Muscle of leg (tissue), 11 donors: ENCODE data around the gene PRM3. TPM values are rescaled to one million over a fixed set of nuclear protein-coding genes. Genes with fewer than 3 reads are reported as not detected.
A peak's percentile ranks its signal among the peaks of the same experiment; 100 is the strongest.

Experiments
- DNase-seq: peaks from one replicate; pipeline ENCODE4 v3.0.0; 2013
- H3K27ac ChIP-seq: one replicate; pipeline ENCODE4 v1.5.1; 2013; ENCODE audit warnings: mild to moderate bottlenecking, low read length, control low read depth
- H3K27me3 ChIP-seq: one replicate; pipeline ENCODE4 v1.6.1; 2013; ENCODE audit warnings: low read length; ENCODE audit not compliant: control insufficient read depth, insufficient read depth
- H3K36me3 ChIP-seq: one replicate; pipeline ENCODE4 v1.6.1; 2013; ENCODE audit warnings: low read length; ENCODE audit not compliant: control insufficient read depth, insufficient read depth
- H3K4me1 ChIP-seq: one replicate; pipeline ENCODE4 v1.6.1; 2013; ENCODE audit warnings: low read length; ENCODE audit not compliant: control insufficient read depth, insufficient read depth
- H3K4me3 ChIP-seq: one replicate; pipeline ENCODE4 v1.5.1; 2013; ENCODE audit warnings: low read length, control low read depth
- H3K9me3 ChIP-seq: replicated peaks from 2 replicates; pipeline ENCODE4 v1.6.1; 2013; ENCODE audit warnings: low read depth, low read length; ENCODE audit not compliant: control insufficient read depth
- WGBS: methylation state at CpG from one replicate; pipeline ENCODE4 v1.1.5; 2013; ENCODE audit warnings: missing lambda C conversion rate; ENCODE audit not compliant: insufficient coverage; 5-methylcytosine and 5-hydroxymethylcytosine counted together
- polyA plus RNA-seq, 8 donors: library from polyadenylated mRNA; unstranded; fragments of 120-200 nt; gene quantifications; one replicate each; pipeline versions ENCODE4 v1.2.1 to v1.2.3, GENCODE V29; 2013; ENCODE audit warnings: inconsistent platforms in 1 of 8, low replicate concordance in 1 of 8; ENCODE audit not compliant: insufficient read length in 8 of 8, insufficient read depth in 1 of 8
- total RNA-seq: library from RNA; stranded (reverse); fragments of 120-200 nt; gene quantifications from one replicate; pipeline ENCODE4 v1.2.4, GENCODE V29; 2013

Gene PRM3
- total and polyA plus RNA-seq, 9 donors: not detected

GRCh38 chr16:11313493-11314308 is 40.3 kb upstream of the PRM3 start:
- Histone ChIP-seq H3K4me1 (peaks cover 15% of the 10 kb centered on the region), H3K9me3 (no peaks in the 10 kb centered on the region), H3K4me3 (no peak overlapping the region), H3K27me3 (no peaks in the 10 kb centered on the region), H3K36me3 (no peaks in the 10 kb centered on the region), H3K27ac (no peak overlapping the region)
- no peak for DNase-seq
- 100% methylated on average over 2 of the region's 9 CpGs for WGBS

DNA sequence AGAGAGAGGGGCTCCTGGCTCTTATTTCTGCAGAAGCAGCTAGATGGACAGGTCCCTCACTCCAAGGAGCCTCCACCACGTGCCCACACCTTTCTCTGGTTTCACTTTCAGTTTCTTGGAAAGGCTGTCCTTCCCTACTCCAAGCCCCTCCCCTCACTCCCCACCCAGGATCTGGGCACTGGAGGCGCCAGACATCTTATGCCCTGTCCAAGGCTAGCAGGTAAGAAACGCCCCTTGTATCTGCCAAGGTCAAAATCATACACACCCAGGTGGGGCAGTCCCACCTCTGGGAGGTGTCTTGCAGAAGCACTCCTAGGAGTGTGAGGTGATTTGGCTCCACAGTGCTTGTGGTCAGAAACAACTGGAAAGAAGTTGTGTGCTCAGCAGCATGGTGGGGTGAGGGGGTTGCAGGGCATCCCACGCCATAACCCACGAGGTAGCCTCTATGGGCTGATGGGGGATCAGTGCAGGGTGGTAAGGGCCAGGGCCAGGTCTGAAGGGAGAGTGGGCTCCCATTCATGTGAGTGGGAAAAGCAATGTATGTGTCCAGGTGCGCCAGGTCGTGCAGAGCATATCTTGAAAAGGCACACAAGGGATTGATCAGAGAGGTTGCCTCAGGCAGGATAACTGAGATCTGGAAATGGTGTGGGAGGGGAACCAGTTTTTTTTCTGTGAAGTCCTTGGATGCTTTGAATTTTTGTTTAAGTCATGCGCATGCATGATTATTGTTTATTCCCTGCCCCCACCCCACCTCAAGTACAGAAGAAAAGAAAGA is 39.5 kb upstream of the PRM3 start:
- Histone ChIP-seq H3K4me1 (peaks cover 15% of the 10 kb centered on the region), H3K36me3 (no peaks in the 10 kb centered on the region), H3K27me3 (no peaks in the 10 kb centered on the region), H3K27ac (no peak overlapping the region), H3K9me3 (no peaks in the 10 kb centered on the region), H3K4me3 (no peak overlapping the region)
- DNase-seq: no peak
- 57% methylated on average over 6 of the region's 8 CpGs for WGBS

DNA sequence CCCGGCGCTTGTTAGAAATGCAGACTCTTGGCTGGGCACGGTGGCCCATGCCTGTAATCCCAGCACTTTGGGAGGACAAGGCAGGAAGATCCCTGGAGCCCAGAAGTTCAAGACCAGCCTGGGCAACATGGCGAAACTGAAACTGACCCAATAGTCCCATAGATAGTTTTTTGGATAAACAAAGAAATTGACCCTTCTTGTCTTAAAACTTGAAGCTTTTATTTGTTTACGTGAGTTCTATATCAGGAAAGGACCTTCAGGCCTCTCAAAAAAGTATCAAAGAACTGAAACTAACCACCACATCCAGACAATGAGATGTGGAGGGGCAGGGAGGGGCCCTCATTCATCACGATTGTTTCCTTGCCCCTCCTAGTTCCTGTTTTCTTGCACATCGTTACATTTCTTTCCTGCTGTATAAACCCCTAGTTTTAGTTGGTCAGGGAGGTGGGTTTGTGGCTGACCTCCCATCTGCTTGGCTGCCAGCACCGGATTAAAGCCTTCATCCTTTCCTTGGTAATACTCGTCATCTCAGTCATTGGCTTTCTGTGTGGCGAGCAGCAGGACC is 37.6 kb upstream of the PRM3 start:
- H3K36me3 ChIP-seq: no peaks in the 10 kb centered on the region
- H3K4me1 ChIP-seq: peaks cover 10% of the 10 kb centered on the region
- no peaks in the 10 kb centered on the region for H3K27me3 ChIP-seq
- no peak for DNase-seq
- WGBS: 88% methylated on average over 3 of the region's 10 CpGs
- no peak overlapping the region for H3K4me3 ChIP-seq
- peak overlapping the region; percentile 47 for H3K27ac ChIP-seq
- H3K9me3 ChIP-seq: no peaks in the 10 kb centered on the region

- 100% methylated on average over 1 of the region's 3 CpGs for WGBS
- DNase-seq: no peak
- Histone ChIP-seq H3K27ac (peak overlapping the region; percentile 47), H3K4me1 (peaks cover 6% of the 10 kb centered on the region), H3K4me3 (no peak overlapping the region), H3K9me3 (no peaks in the 10 kb centered on the region), H3K36me3 (no peaks in the 10 kb centered on the region), H3K27me3 (no peaks in the 10 kb centered on the region)
Measured at GRCh38 chr16:11310634-11310977, 37.2 kb upstream of the PRM3 start.

- Histone ChIP-seq H3K9me3 (no peaks in the 10 kb centered on the region), H3K27ac (no peak overlapping the region), H3K4me3 (no peak overlapping the region), H3K36me3 (no peaks in the 10 kb centered on the region), H3K4me1 (peaks cover under 1% of the 10 kb centered on the region), H3K27me3 (no peaks in the 10 kb centered on the region)
- DNase-seq: no peak
- WGBS: 81% methylated on average over 7 of the region's 9 CpGs
Measured at GRCh38 chr16:11309895-11310633, 36.6 kb upstream of the PRM3 start.

DNA sequence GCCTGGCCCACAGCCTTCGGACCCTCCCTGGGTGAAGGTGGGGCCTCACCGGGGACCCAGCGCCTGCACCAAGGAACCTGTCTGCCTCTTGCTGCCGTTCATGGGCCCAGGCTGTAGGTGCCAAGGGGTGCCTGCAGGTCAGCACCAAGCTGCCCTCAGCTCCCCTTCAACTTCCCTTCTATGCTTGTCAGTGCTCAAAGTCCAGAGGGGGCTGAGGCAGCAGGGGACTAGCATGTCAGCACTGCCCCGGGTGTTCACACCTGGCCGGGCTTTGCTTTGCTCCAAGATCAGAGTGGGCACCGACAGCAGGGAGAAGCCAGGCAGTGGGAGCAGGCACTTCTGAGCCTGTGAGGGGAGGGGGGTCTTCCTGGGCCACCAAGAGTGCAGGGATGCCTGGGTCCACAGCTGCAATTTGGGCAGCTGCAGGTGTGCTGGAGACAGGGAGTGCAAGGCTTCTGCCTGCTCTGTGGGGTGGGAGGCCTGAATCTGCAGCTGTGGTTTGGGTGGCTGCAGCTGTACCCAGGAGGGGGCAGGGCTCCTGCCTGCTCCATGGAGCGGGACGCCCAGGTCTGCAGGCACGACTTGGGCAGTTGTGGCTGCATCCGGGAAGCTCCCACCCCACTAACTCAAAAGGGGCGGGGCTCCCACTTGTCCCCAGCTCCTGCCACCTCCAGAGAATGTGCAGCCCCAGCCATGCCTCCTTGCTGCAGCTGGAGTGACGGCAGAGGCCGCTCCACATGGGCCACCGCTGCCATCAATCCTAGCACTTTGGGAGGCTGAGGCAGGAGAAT is 35.3 kb upstream of the PRM3 start:
- DNase-seq: no peak
- WGBS: 63% methylated on average over 11 of the region's 15 CpGs
- no peak overlapping the region for H3K27ac ChIP-seq
- no peaks in the 10 kb centered on the region for H3K36me3 ChIP-seq
- H3K9me3 ChIP-seq: no peaks in the 10 kb centered on the region
- H3K4me1 ChIP-seq: no peaks in the 10 kb centered on the region
- no peaks in the 10 kb centered on the region for H3K27me3 ChIP-seq
- no peak overlapping the region for H3K4me3 ChIP-seq

- 65% methylated on average over 18 of the region's 21 CpGs for WGBS
Measured at GRCh38 chr16:11307639-11308492, 34.4 kb upstream of the PRM3 start.

DNA sequence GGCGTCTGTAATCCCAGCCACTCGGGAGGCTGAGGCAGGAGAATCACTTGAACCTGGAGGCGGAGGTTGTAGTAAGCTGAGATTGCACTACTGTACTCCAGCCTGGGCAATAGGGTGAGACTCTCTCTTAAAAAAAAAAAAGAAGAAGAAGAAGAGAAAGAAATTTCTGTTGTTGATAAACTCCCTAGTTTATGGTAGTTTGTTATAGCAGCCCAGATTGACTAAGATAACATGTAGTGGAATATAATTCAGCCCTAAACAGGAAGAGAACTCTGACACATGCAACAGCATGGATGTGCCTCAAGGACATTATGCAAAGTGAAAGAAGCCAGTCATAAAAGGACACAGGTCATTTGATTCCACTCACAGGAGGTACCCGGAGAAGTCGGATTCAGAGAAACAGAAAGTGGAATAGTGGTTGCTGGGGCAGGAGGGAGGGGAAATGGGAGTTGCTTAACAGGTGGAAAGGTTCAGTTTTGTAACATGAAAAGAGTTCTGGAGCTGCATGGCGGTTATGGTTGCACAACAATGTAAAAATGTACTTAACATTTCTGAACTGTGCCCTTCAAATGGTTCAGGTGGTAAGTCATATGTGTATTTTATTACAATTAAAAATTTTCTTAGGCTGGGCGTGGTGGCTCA is 33.7 kb upstream of the PRM3 start:
- no peak for DNase-seq
- Histone ChIP-seq H3K4me1 (no peaks in the 10 kb centered on the region), H3K9me3 (no peaks in the 10 kb centered on the region), H3K36me3 (no peaks in the 10 kb centered on the region), H3K4me3 (no peak overlapping the region), H3K27ac (no peak overlapping the region), H3K27me3 (no peaks in the 10 kb centered on the region)
- WGBS: 76% methylated on average over 4 of the region's 7 CpGs

More at GRCh38 chr16:11307639-11308492, 34.4 kb upstream of the PRM3 start:
- Histone ChIP-seq H3K4me3 (no peak overlapping the region), H3K4me1 (no peaks in the 10 kb centered on the region), H3K9me3 (no peaks in the 10 kb centered on the region), H3K36me3 (no peaks in the 10 kb centered on the region), H3K27ac (no peak overlapping the region), H3K27me3 (no peaks in the 10 kb centered on the region)
- no peak for DNase-seq
